Breast epithelium (tissue), 3 donors: ENCODE data around the gene RPN2.

Experiments used
- CTCF ChIP-seq, 3 donors: fragments of 450-650 bp; IDR thresholded peaks; one replicate each; pipeline ENCODE4 v1.5.1; 2016 to 2017; ENCODE audit warnings: antibody characterized with exemption in 3 of 3, mild to moderate bottlenecking in 3 of 3, moderate library complexity in 3 of 3
- POLR2A ChIP-seq: fragments of 450-650 bp; IDR thresholded peaks from one replicate; pipeline ENCODE4 v1.6.1; 2016; ENCODE audit warnings: antibody characterized with exemption, mild to moderate bottlenecking, moderate library complexity

DNA sequence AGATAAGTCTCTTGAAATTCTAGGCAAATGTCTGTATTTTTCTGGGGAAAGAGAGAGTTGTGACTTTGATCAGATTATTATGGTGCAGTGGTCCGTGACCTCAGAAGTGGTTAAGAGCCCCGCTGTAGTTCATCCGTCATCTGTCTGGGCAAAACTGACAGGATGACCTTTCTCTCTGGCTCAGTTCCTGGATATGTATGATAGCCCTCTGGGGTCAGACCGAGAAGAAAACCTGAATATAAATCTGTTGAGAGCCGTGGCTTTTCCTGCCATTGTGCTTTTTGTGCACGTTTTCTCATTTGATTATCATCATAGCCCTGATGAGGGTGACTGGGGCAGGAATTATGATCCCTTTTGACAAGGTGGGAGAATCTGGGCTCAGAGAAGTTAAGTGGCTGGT lies 55.9 kb downstream of the RPN2 start:
- TF ChIP-seq CTCF (IDR thresholded peaks at IDR 0.05) (no peak), POLR2A (no peak)
